Measurements from ENCODE around the gene TMEM219. TPM values are rescaled to one million over a fixed set of nuclear protein-coding genes. Genes with fewer than 3 reads are reported as not detected.
"Not testable (repeated sequence)": the region's sequence is repeated elsewhere in the genome, so short reads cannot be mapped to it uniquely, and the experiment has no call there.

Gene TMEM219
- total RNA-seq, 1 donor from 2014 or later: 63.2 TPM

- no peak for TF ChIP-seq CTCF (IDR thresholded peaks at IDR 0.05; ENCODE audit: borderline replicate concordance)
- DNase-seq: no peak
- Histone ChIP-seq H3K4me3 (peak overlapping the region; percentile 60), H3K27me3 (ENCODE audit: low read depth) (peaks cover 54% of the 10 kb centered on the region), H3K4me1 (peaks cover 20% of the 10 kb centered on the region), H3K36me3 (no peaks in the 10 kb centered on the region), H3K27ac (replicated peaks) (no peak overlapping the region), H3K9me3 (replicated peaks) (no peaks in the 10 kb centered on the region)
- intact Hi-C loops (cut with micrococcal nuclease): no loop called here
Observed at GRCh38 chr16:30011714-30012504, 50.0 kb downstream of the TMEM219 start.

- H3K27ac ChIP-seq (replicated peaks); H3K36me3 ChIP-seq; intact Hi-C loops (cut with micrococcal nuclease); H3K4me3 ChIP-seq; H3K9me3 ChIP-seq (replicated peaks); DNase-seq: not testable (repeated sequence)
- Histone ChIP-seq H3K4me1 (peaks cover 20% of the 10 kb centered on the region), H3K27me3 (ENCODE audit: low read depth) (peaks cover 54% of the 10 kb centered on the region)
Observed at GRCh38 chr16:30012598-30012997, 50.7 kb downstream of the TMEM219 start.

GRCh38 chr16:30015450-30015849 is 53.6 kb downstream of the TMEM219 start:
- H3K27ac ChIP-seq (replicated peaks); intact Hi-C loops (cut with micrococcal nuclease); H3K36me3 ChIP-seq; H3K9me3 ChIP-seq (replicated peaks); H3K4me3 ChIP-seq; DNase-seq: not testable (repeated sequence)
- H3K27me3 ChIP-seq (ENCODE audit: low read depth): peaks cover 28% of the 10 kb centered on the region
- H3K4me1 ChIP-seq: peaks cover 17% of the 10 kb centered on the region

GRCh38 chr16:30016555-30017276 is 54.8 kb downstream of the TMEM219 start:
- peaks cover 25% of the 10 kb centered on the region for H3K27me3 ChIP-seq (ENCODE audit: low read depth)
- H3K4me3 ChIP-seq: no peak overlapping the region
- peaks cover 15% of the 10 kb centered on the region for H3K4me1 ChIP-seq
- H3K27ac ChIP-seq (replicated peaks): no peak overlapping the region
- H3K9me3 ChIP-seq (replicated peaks): no peaks in the 10 kb centered on the region
- intact Hi-C loops (cut with micrococcal nuclease): no loop called here
- no peak for TF ChIP-seq CTCF (IDR thresholded peaks at IDR 0.05; ENCODE audit: borderline replicate concordance)
- no peaks in the 10 kb centered on the region for H3K36me3 ChIP-seq
- DNase-seq: no peak

GRCh38 chr16:30017277-30017656 is 55.4 kb downstream of the TMEM219 start:
- H3K4me3 ChIP-seq: no peak overlapping the region
- H3K4me1 ChIP-seq: peaks cover 13% of the 10 kb centered on the region
- TF ChIP-seq CTCF (IDR thresholded peaks at IDR 0.05; ENCODE audit: borderline replicate concordance): no peak
- H3K27ac ChIP-seq (replicated peaks): no peak overlapping the region
- H3K36me3 ChIP-seq: no peaks in the 10 kb centered on the region
- DNase-seq: no peak
- peaks cover 20% of the 10 kb centered on the region for H3K27me3 ChIP-seq (ENCODE audit: low read depth)
- intact Hi-C loops (cut with micrococcal nuclease): no loop called here
- no peaks in the 10 kb centered on the region for H3K9me3 ChIP-seq (replicated peaks)

- DNase-seq; H3K36me3 ChIP-seq; H3K9me3 ChIP-seq (replicated peaks); H3K27ac ChIP-seq (replicated peaks); intact Hi-C loops (cut with micrococcal nuclease); H3K4me3 ChIP-seq: not testable (repeated sequence)
- Histone ChIP-seq H3K27me3 (ENCODE audit: low read depth) (peaks cover 13% of the 10 kb centered on the region), H3K4me1 (peaks cover 13% of the 10 kb centered on the region)
Observed at GRCh38 chr16:30017937-30018336, 56.1 kb downstream of the TMEM219 start.

- Histone ChIP-seq H3K36me3 (no peaks in the 10 kb centered on the region), H3K27ac (replicated peaks) (no peak overlapping the region), H3K4me3 (no peak overlapping the region), H3K27me3 (ENCODE audit: low read depth) (peaks cover 10% of the 10 kb centered on the region), H3K4me1 (peaks cover 13% of the 10 kb centered on the region), H3K9me3 (replicated peaks) (no peaks in the 10 kb centered on the region)
- intact Hi-C loops (cut with micrococcal nuclease): no loop called here
- no peak for TF ChIP-seq CTCF (IDR thresholded peaks at IDR 0.05; ENCODE audit: borderline replicate concordance)
- DNase-seq: no peak
Observed at GRCh38 chr16:30018731-30019158, 56.9 kb downstream of the TMEM219 start.

Data from left ventricle myocardium inferior (tissue), 1 donor.